SU-DHL-6 (cell line): ENCODE data around the gene MCTP1.

ENCODE experiments used
- H2AFZ ChIP-seq: fragments of 200-600 bp; sonication (generic); 2 replicates; pipeline ENCODE4 v1.6.1; 2014; ENCODE audit warnings: low read depth, mild to moderate bottlenecking, moderate library complexity, mixed read lengths, antibody characterized with exemption, low read length; ENCODE audit not compliant: severe bottlenecking
- H3F3A ChIP-seq: fragments of 200-600 bp; shearing (Covaris generic); 2 replicates; pipeline ENCODE4 v1.6.0; 2016; ENCODE audit warnings: antibody characterized with exemption, mild to moderate bottlenecking; ENCODE audit not compliant: insufficient read depth
- H3K27ac ChIP-seq: fragments of 200-600 bp; sonication (generic); 2 replicates; pipeline ENCODE4 v1.5.1; 2016; ENCODE audit warnings: low read depth, mild to moderate bottlenecking, low read length, moderate library complexity, mixed read lengths
- H3K27me3 ChIP-seq: fragments of 200-600 bp; sonication (generic), shearing (Covaris generic); 2 replicates; pipeline ENCODE4 v1.6.0; 2014; ENCODE audit warnings: mild to moderate bottlenecking, low read length
- H3K36me3 ChIP-seq: fragments of 200-600 bp; sonication (generic); 2 replicates; pipeline ENCODE4 v1.6.1; 2014; ENCODE audit warnings: mild to moderate bottlenecking, low read length, mixed read lengths
- H3K4me2 ChIP-seq: fragments of 300-600, 200-600 bp; shearing (Covaris generic), sonication (generic); 2 replicates; pipeline ENCODE4 v1.6.0; 2014; ENCODE audit warnings: low read length, low read depth, mild to moderate bottlenecking; ENCODE audit not compliant: poor library complexity, severe bottlenecking
- H3K4me3 ChIP-seq: fragments of 200-600 bp; sonication (generic); 2 replicates; pipeline ENCODE4 v1.5.1; 2014; ENCODE audit warnings: antibody characterized with exemption, low read length, mild to moderate bottlenecking, mixed read lengths; ENCODE audit not compliant: insufficient read depth, poor library complexity, severe bottlenecking
- H3K79me2 ChIP-seq: fragments of 200-600 bp; sonication (generic); 2 replicates; pipeline ENCODE4 v1.6.1; 2014; ENCODE audit warnings: mild to moderate bottlenecking, low read length, moderate library complexity; ENCODE audit not compliant: insufficient read depth
- H3K9ac ChIP-seq: fragments of 200-600 bp; sonication (generic); 2 replicates; pipeline ENCODE4 v1.7.0; 2014; ENCODE audit warnings: mild to moderate bottlenecking, low read length
- H3K9me2 ChIP-seq: fragments of 200-600 bp; sonication (generic); replicated peaks from 2 replicates; pipeline ENCODE4 v1.6.1; 2014; ENCODE audit warnings: low read length; ENCODE audit not compliant: insufficient read depth
- H3K9me3 ChIP-seq: fragments of 200-600 bp; sonication (generic); 2 replicates; pipeline ENCODE4 v1.6.1; 2014; ENCODE audit warnings: low read length, mixed read lengths; ENCODE audit not compliant: insufficient read depth
- H4K20me1 ChIP-seq: fragments of 200-600 bp; sonication (generic); 2 replicates; pipeline ENCODE4 v1.6.1; 2014; ENCODE audit warnings: low read depth, mild to moderate bottlenecking, antibody characterized with exemption, low read length, moderate library complexity, mixed read lengths
- CTCF ChIP-seq: fragments of 200-600 bp; sonication (generic); IDR thresholded peaks from one replicate; pipeline ENCODE4 v1.5.1; 2017; ENCODE audit warnings: antibody characterized with exemption, mild to moderate bottlenecking, low read length, moderate library complexity; ENCODE audit not compliant: insufficient read depth, poor library complexity, severe bottlenecking
- EZH2phosphoT487 ChIP-seq: fragments of 200-600 bp; sonication (generic), shearing (Covaris generic); conservative IDR thresholded peaks from 2 replicates; pipeline ENCODE4 v1.6.1; 2018; ENCODE audit warnings: mild to moderate bottlenecking, antibody characterized with exemption, low read length, moderate library complexity, mixed read lengths

Gene MCTP1

GRCh38 chr5:94693845-94694370, 591.0 kb downstream of the MCTP1 start:
- Histone ChIP-seq H3K79me2 (no peaks in the 10 kb centered on the region), H3K4me3 (no peak overlapping the region), H2AFZ (no peak overlapping the region), H3K4me2 (no peak overlapping the region), H3K9me3 (no peaks in the 10 kb centered on the region), H3K27me3 (no peaks in the 10 kb centered on the region), H3F3A (no peaks in the 10 kb centered on the region), H3K9me2 (no peaks in the 10 kb centered on the region), H3K27ac (no peak overlapping the region), H4K20me1 (no peaks in the 10 kb centered on the region), H3K9ac (no peak overlapping the region), H3K36me3 (peaks cover 33% of the 10 kb centered on the region; the same call in 1 of the 2 replicates)
- TF ChIP-seq CTCF (no peak), EZH2phosphoT487 (no peak)

- H3K9me2 ChIP-seq, result no peaks in the 10 kb centered on the region
- no peak overlapping the region for H3K9ac ChIP-seq
- H3K9me3 ChIP-seq, result no peaks in the 10 kb centered on the region
- H4K20me1 ChIP-seq, result no peaks in the 10 kb centered on the region
- H3K4me3 ChIP-seq, result no peak overlapping the region
- peaks cover 40% of the 10 kb centered on the region; the same call in 1 of the 2 replicates for H3K36me3 ChIP-seq
- no peak overlapping the region for H3K27ac ChIP-seq
- H3K27me3 ChIP-seq, result no peaks in the 10 kb centered on the region
- H2AFZ ChIP-seq, result no peak overlapping the region
- no peaks in the 10 kb centered on the region for H3K79me2 ChIP-seq
- TF ChIP-seq CTCF (no peak), EZH2phosphoT487 (no peak)
- no peak overlapping the region for H3K4me2 ChIP-seq
- peaks cover 3% of the 10 kb centered on the region; the same call in 1 of the 2 replicates for H3F3A ChIP-seq
These were observed 591.7 kb downstream of the MCTP1 start for GRCh38 chr5:94693043-94693822.

GRCh38 chr5:94692581-94692980, 592.3 kb downstream of the MCTP1 start:
- TF ChIP-seq CTCF, result no peak
- TF ChIP-seq EZH2phosphoT487, result no peak
- Histone ChIP-seq H3K79me2 (no peaks in the 10 kb centered on the region), H2AFZ (no peak overlapping the region), H3K27ac (no peak overlapping the region), H3K4me2 (no peak overlapping the region), H3F3A (peaks cover 6% of the 10 kb centered on the region; the same call in 1 of the 2 replicates), H3K9me2 (no peaks in the 10 kb centered on the region), H3K4me3 (no peak overlapping the region), H3K9ac (no peak overlapping the region), H3K36me3 (peaks cover 43% of the 10 kb centered on the region; the same call in 1 of the 2 replicates), H3K27me3 (no peaks in the 10 kb centered on the region), H4K20me1 (no peaks in the 10 kb centered on the region), H3K9me3 (no peaks in the 10 kb centered on the region)
